ENCODE measurements around the gene NCF2. TPM values are rescaled to one million over a fixed set of nuclear protein-coding genes. Genes with fewer than 3 reads are reported as not detected.

NCF2 gene
- total RNA-seq, 1 experiment from 2014 or later = 0.10 TPM

DNA sequence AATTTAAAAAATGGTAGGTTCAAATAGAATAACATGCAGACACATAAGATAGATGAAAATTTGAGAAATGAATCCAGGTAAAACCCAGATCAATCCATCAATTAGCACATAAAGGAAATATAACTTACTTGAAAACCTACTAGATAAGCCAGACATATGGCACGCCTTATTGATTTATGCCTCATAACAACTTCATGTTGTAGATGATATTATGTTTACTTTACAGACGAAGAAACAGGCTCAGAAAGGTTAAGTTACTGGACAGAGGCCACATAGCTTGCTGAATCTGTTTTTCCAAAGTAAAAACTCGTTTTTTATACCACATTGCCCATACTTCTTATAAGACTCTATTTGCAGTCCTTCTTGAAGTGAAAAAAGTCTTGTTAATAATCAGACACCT is 22.1 kb upstream of the NCF2 start:
- ATAC-seq = no peak
- Histone ChIP-seq H3K9me3 (ENCODE audit: control insufficient read depth, insufficient read depth, low read depth, low read length) (no peaks in the 10 kb centered on the region), H3K27ac (ENCODE audit: low read length) (no peak overlapping the region), H3K27me3 (ENCODE audit: control insufficient read depth, insufficient read depth, low read length) (no peaks in the 10 kb centered on the region), H3K4me1 (ENCODE audit: control insufficient read depth, insufficient read depth, low read length) (no peaks in the 10 kb centered on the region), H3K4me3 (ENCODE audit: low read depth in 2 of 2, low read length in 2 of 2) (no peak overlapping the region), H3K36me3 (ENCODE audit: control insufficient read depth, insufficient read depth, low read length) (no peaks in the 10 kb centered on the region)
- ChIA-PET CTCF (no interaction called here), POLR2A (interaction anchor here (0.6 kb wide), 1 partner anchor 13 kb away, joined by 3 read pairs; no protein-coding TSS in a partner anchor)
- no peak for TF ChIP-seq POLR2AphosphoS5 (IDR thresholded peaks at IDR 0.05; ENCODE audit: low read depth, low read length)
- no peak for TF ChIP-seq SIN3A (IDR thresholded peaks at IDR 0.05; ENCODE audit: borderline replicate concordance, insufficient read depth, low read depth, low read length)
- TF ChIP-seq, protein P1, sequence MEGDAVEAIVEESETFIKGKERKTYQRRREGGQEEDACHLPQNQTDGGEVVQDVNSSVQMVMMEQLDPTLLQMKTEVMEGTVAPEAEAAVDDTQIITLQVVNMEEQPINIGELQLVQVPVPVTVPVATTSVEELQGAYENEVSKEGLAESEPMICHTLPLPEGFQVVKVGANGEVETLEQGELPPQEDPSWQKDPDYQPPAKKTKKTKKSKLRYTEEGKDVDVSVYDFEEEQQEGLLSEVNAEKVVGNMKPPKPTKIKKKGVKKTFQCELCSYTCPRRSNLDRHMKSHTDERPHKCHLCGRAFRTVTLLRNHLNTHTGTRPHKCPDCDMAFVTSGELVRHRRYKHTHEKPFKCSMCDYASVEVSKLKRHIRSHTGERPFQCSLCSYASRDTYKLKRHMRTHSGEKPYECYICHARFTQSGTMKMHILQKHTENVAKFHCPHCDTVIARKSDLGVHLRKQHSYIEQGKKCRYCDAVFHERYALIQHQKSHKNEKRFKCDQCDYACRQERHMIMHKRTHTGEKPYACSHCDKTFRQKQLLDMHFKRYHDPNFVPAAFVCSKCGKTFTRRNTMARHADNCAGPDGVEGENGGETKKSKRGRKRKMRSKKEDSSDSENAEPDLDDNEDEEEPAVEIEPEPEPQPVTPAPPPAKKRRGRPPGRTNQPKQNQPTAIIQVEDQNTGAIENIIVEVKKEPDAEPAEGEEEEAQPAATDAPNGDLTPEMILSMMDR (IDR thresholded peaks at IDR 0.05) = no peak
- TF ChIP-seq TCF7L2 (IDR thresholded peaks at IDR 0.05; ENCODE audit: low read depth, low read length) = no peak
- TF ChIP-seq, protein P2, sequence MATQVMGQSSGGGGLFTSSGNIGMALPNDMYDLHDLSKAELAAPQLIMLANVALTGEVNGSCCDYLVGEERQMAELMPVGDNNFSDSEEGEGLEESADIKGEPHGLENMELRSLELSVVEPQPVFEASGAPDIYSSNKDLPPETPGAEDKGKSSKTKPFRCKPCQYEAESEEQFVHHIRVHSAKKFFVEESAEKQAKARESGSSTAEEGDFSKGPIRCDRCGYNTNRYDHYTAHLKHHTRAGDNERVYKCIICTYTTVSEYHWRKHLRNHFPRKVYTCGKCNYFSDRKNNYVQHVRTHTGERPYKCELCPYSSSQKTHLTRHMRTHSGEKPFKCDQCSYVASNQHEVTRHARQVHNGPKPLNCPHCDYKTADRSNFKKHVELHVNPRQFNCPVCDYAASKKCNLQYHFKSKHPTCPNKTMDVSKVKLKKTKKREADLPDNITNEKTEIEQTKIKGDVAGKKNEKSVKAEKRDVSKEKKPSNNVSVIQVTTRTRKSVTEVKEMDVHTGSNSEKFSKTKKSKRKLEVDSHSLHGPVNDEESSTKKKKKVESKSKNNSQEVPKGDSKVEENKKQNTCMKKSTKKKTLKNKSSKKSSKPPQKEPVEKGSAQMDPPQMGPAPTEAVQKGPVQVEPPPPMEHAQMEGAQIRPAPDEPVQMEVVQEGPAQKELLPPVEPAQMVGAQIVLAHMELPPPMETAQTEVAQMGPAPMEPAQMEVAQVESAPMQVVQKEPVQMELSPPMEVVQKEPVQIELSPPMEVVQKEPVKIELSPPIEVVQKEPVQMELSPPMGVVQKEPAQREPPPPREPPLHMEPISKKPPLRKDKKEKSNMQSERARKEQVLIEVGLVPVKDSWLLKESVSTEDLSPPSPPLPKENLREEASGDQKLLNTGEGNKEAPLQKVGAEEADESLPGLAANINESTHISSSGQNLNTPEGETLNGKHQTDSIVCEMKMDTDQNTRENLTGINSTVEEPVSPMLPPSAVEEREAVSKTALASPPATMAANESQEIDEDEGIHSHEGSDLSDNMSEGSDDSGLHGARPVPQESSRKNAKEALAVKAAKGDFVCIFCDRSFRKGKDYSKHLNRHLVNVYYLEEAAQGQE (IDR thresholded peaks at IDR 0.05; ENCODE audit: insufficient read depth in 1 of 2, low read depth in 2 of 2, low read length in 1 of 2) = no peak
- no TSS peak for BruUV-seq (replicated peaks)
- in situ Hi-C loops (cut with HindIII; ENCODE audit: low pct_unique_long_range_greater_than_20kb, low sequenced_read_pairs) (no loop called here), intact Hi-C loops (cut with micrococcal nuclease; ENCODE audit: unreplicated experiment) (no loop called here)
- DNase-seq (ENCODE audit: low read depth, low spot score) = no peak

DNA sequence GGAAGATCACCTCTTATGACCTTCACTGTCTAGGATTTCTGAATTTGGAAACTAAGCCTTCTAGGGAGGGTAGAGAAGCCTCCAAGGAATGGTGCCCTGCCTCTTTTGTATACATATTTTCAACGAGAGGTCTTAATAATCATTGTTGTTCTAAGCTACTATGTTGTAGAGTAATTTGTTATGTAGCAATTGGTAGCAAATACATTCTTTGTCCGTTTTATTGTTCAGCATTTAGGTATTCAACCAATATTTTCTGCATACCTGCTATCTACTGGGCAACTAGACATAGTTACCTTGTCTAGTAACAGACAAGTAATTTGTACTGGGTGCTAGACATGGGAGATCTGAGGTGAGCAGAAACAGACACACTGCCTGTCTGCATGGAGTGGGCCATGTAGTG is 20.8 kb upstream of the NCF2 start:
- no peaks in the 10 kb centered on the region for H3K9me3 ChIP-seq (ENCODE audit: control insufficient read depth, insufficient read depth, low read depth, low read length)
- no peaks in the 10 kb centered on the region for H3K4me1 ChIP-seq (ENCODE audit: control insufficient read depth, insufficient read depth, low read length)
- no peak for DNase-seq (ENCODE audit: low read depth, low spot score)
- intact Hi-C loops (cut with micrococcal nuclease; ENCODE audit: unreplicated experiment) = no loop called here
- H3K36me3 ChIP-seq (ENCODE audit: control insufficient read depth, insufficient read depth, low read length) = no peaks in the 10 kb centered on the region
- CTCF ChIA-PET = no interaction called here
- no peak for ATAC-seq
- no peaks in the 10 kb centered on the region for H3K27me3 ChIP-seq (ENCODE audit: control insufficient read depth, insufficient read depth, low read length)
- H3K27ac ChIP-seq (ENCODE audit: low read length) = no peak overlapping the region
- BruUV-seq (replicated peaks) = no TSS peak
- H3K4me3 ChIP-seq (ENCODE audit: low read depth in 2 of 2, low read length in 2 of 2) = no peak overlapping the region
- POLR2A ChIA-PET = no interaction called here
- in situ Hi-C loops (cut with HindIII; ENCODE audit: low pct_unique_long_range_greater_than_20kb, low sequenced_read_pairs) = no loop called here
- TF ChIP-seq SIN3A (IDR thresholded peaks at IDR 0.05; ENCODE audit: borderline replicate concordance, insufficient read depth, low read depth, low read length) = no peak
- TF ChIP-seq POLR2AphosphoS5 (IDR thresholded peaks at IDR 0.05; ENCODE audit: low read depth, low read length) = no peak
- TF ChIP-seq TCF7L2 (IDR thresholded peaks at IDR 0.05; ENCODE audit: low read depth, low read length) = no peak
- TF ChIP-seq, protein P1 (IDR thresholded peaks at IDR 0.05) = no peak
- TF ChIP-seq, protein P2 (IDR thresholded peaks at IDR 0.05; ENCODE audit: insufficient read depth in 1 of 2, low read depth in 2 of 2, low read length in 1 of 2) = no peak

All from Panc1 (cell line).